GM10266 (cell line): ENCODE results near the gene CDC42BPB.

ENCODE experiments used
- DNase-seq: peaks from one replicate; pipeline ENCODE4 v3.0.0; 2012; ENCODE audit errors: extremely low spot score
- CTCF ChIP-seq: IDR thresholded peaks from 2 replicates; pipeline ENCODE4 v1.5.1; 2012; ENCODE audit warnings: mild to moderate bottlenecking, low read depth; ENCODE audit not compliant: control insufficient read depth, insufficient read depth; ENCODE audit errors: missing control alignments

CDC42BPB gene

DNA sequence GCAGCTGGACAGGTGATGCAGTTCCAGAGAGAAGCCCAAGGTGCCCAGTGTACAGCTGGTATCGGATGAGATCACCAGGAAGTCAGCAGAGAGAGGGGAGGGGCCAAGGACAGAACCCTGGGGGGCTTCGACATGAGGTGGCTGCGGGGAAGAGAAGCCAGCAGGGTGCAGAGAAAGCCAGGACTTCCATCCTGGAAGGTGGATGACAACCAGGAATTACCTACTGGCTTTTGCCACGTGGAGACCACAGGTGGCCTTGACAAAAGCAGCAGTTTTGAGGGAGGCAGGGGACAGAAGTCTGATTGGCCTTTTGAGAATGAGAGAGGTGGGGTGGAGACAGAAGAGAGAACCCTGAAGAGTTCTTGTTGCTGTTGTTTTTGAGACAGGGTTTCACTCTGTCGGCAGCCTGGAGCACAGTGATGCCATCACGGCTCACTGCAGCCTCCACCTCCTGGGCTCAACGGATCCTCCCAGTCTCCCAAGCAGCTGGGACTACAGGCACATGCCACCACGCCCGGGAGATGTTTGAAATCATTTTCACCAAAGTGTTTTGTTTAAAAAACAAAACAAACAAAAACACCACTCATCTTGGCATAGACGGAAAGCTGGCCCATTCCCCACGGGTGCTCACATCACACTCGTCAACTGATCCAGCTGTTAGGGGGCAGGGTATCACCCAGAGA, 35.2 kb downstream of the CDC42BPB start:
- no peak for DNase-seq

GRCh38 chr14:103021684-103022001, 35.7 kb downstream of the CDC42BPB start:
- no peak for DNase-seq
- no peak for TF ChIP-seq CTCF

More for the DNA sequence above, 35.2 kb downstream of the CDC42BPB start:
- TF ChIP-seq CTCF, result no peak

- TF ChIP-seq CTCF, result no peak
- no peak for DNase-seq
Measured at GRCh38 chr14:103020271-103021170, 36.8 kb downstream of the CDC42BPB start.

DNA sequence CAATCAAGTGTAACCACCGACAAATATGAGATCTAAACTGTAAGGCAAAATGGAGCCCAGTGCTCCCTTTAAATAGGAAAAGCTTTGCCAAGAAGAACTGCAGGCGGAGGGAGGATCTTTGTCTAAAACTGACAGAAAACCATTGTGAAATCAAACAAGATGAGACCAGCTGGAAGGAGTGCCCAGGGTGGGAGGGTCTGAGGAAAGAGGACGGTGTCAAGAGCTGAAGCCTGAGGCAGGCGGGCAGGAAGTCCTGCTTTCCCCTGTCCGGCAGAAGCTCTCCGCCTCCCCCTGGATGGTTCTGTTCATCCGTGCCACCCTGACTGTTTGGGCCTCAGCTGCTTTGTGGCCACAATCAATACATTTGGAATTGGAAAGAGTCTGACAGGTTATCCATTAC, 37.5 kb downstream of the CDC42BPB start:
- no peak for DNase-seq
- no peak for TF ChIP-seq CTCF

GRCh38 chr14:103019236-103019635, 38.1 kb downstream of the CDC42BPB start:
- DNase-seq, result no peak
- no peak for TF ChIP-seq CTCF

DNA sequence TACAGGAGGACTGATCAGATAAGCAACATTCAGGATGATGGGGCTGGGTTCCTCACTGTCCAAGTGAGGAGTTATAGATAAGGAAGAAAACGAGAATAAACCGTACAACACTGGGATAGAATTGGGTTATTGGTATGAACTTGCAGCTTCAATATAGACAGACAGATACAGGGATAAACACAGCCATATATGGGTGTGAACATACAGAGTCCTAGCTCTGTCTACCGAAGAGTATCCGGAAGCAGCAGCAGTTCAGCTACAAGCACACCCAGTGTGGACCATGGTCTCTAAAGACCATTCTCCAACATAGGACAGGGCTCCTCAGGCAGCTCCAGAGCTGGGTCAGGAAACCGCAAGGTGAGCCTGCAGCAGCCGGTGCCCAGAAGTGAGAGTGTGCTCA, 40.8 kb downstream of the CDC42BPB start:
- TF ChIP-seq CTCF, result no peak
- no peak for DNase-seq

GRCh38 chr14:103016071-103016470, 41.3 kb downstream of the CDC42BPB start:
- TF ChIP-seq CTCF, result no peak

More at GRCh38 chr14:103016071-103016470, 41.3 kb downstream of the CDC42BPB start:
- no peak for DNase-seq
